ENCODE measurements around the gene MIPOL1.
"Not testable (repeated sequence)": the region's sequence is repeated elsewhere in the genome, so short reads cannot be mapped to it uniquely, and the experiment has no call there.

The MIPOL1 gene

GRCh38 chr14:37221073-37221472 is 23.3 kb downstream of the MIPOL1 start:
- H3K27ac ChIP-seq (ENCODE audit: low read depth, low read length), result no peak overlapping the region
- no peak for TF ChIP-seq EZH2phosphoT487 (conservative IDR thresholded peaks at IDR 0.05; ENCODE audit: low read length)
- no peak for TF ChIP-seq CTCF (IDR thresholded peaks at IDR 0.05; ENCODE audit: insufficient read depth, low read length, poor library complexity, severe bottlenecking)
- H3K36me3 ChIP-seq (ENCODE audit: low read length), result no peaks in the 10 kb centered on the region
- no peaks in the 10 kb centered on the region for H3F3A ChIP-seq (ENCODE audit: insufficient read depth)
- H3K27me3 ChIP-seq (ENCODE audit: low read length), result no peaks in the 10 kb centered on the region
- no peaks in the 10 kb centered on the region for H4K20me1 ChIP-seq (ENCODE audit: low read depth, low read length)
- no peak overlapping the region for H3K9ac ChIP-seq (ENCODE audit: low read length)
- no peaks in the 10 kb centered on the region for H3K9me2 ChIP-seq (replicated peaks; ENCODE audit: insufficient read depth, low read length)
- no peak overlapping the region for H2AFZ ChIP-seq (ENCODE audit: low read depth, low read length, severe bottlenecking)
- H3K4me2 ChIP-seq (ENCODE audit: low read depth, low read length, poor library complexity, severe bottlenecking), result no peak overlapping the region
- no peaks in the 10 kb centered on the region for H3K79me2 ChIP-seq (ENCODE audit: insufficient read depth, low read length)
- H3K9me3 ChIP-seq (ENCODE audit: insufficient read depth, low read length), result no peaks in the 10 kb centered on the region
- H3K4me3 ChIP-seq (ENCODE audit: insufficient read depth, low read length, poor library complexity, severe bottlenecking), result no peak overlapping the region

GRCh38 chr14:37223947-37224474 is 26.3 kb downstream of the MIPOL1 start:
- no peak overlapping the region for H3K9ac ChIP-seq (ENCODE audit: low read length)
- no peak overlapping the region for H2AFZ ChIP-seq (ENCODE audit: low read depth, low read length, severe bottlenecking)
- H3K4me3 ChIP-seq (ENCODE audit: insufficient read depth, low read length, poor library complexity, severe bottlenecking), result no peak overlapping the region
- H3F3A ChIP-seq (ENCODE audit: insufficient read depth), result no peaks in the 10 kb centered on the region
- H3K27me3 ChIP-seq (ENCODE audit: low read length), result no peaks in the 10 kb centered on the region
- TF ChIP-seq EZH2phosphoT487 (conservative IDR thresholded peaks at IDR 0.05; ENCODE audit: low read length) (no peak), CTCF (IDR thresholded peaks at IDR 0.05; ENCODE audit: insufficient read depth, low read length, poor library complexity, severe bottlenecking) (no peak)
- H4K20me1 ChIP-seq (ENCODE audit: low read depth, low read length), result no peaks in the 10 kb centered on the region
- no peaks in the 10 kb centered on the region for H3K79me2 ChIP-seq (ENCODE audit: insufficient read depth, low read length)
- no peak overlapping the region for H3K27ac ChIP-seq (ENCODE audit: low read depth, low read length)
- no peaks in the 10 kb centered on the region for H3K36me3 ChIP-seq (ENCODE audit: low read length)
- H3K4me2 ChIP-seq (ENCODE audit: low read depth, low read length, poor library complexity, severe bottlenecking), result no peak overlapping the region
- H3K9me2 ChIP-seq (replicated peaks; ENCODE audit: insufficient read depth, low read length), result no peaks in the 10 kb centered on the region
- H3K9me3 ChIP-seq (ENCODE audit: insufficient read depth, low read length), result no peaks in the 10 kb centered on the region

- not testable (repeated sequence) for H3K9ac ChIP-seq (ENCODE audit: low read length); H3K4me2 ChIP-seq (ENCODE audit: low read depth, low read length, poor library complexity, severe bottlenecking); H3K36me3 ChIP-seq (ENCODE audit: low read length); H3K4me3 ChIP-seq (ENCODE audit: insufficient read depth, low read length, poor library complexity, severe bottlenecking); H2AFZ ChIP-seq (ENCODE audit: low read depth, low read length, severe bottlenecking); H3F3A ChIP-seq (ENCODE audit: insufficient read depth); H3K9me2 ChIP-seq (replicated peaks; ENCODE audit: insufficient read depth, low read length); H3K79me2 ChIP-seq (ENCODE audit: insufficient read depth, low read length); H3K9me3 ChIP-seq (ENCODE audit: insufficient read depth, low read length); H3K27ac ChIP-seq (ENCODE audit: low read depth, low read length); H3K27me3 ChIP-seq (ENCODE audit: low read length); H4K20me1 ChIP-seq (ENCODE audit: low read depth, low read length)
Observed at GRCh38 chr14:37225668-37226067, 27.9 kb downstream of the MIPOL1 start.

- no peak overlapping the region for H3K4me3 ChIP-seq (ENCODE audit: insufficient read depth, low read length, poor library complexity, severe bottlenecking)
Observed at GRCh38 chr14:37230551-37231194, 32.9 kb downstream of the MIPOL1 start.

More at GRCh38 chr14:37230551-37231194, 32.9 kb downstream of the MIPOL1 start:
- Histone ChIP-seq H3K9ac (ENCODE audit: low read length) (no peak overlapping the region), H3K79me2 (ENCODE audit: insufficient read depth, low read length) (no peaks in the 10 kb centered on the region), H3K9me2 (replicated peaks; ENCODE audit: insufficient read depth, low read length) (no peaks in the 10 kb centered on the region), H3K9me3 (ENCODE audit: insufficient read depth, low read length) (no peaks in the 10 kb centered on the region), H4K20me1 (ENCODE audit: low read depth, low read length) (no peaks in the 10 kb centered on the region), H3K36me3 (ENCODE audit: low read length) (no peaks in the 10 kb centered on the region), H2AFZ (ENCODE audit: low read depth, low read length, severe bottlenecking) (no peak overlapping the region), H3K4me2 (ENCODE audit: low read depth, low read length, poor library complexity, severe bottlenecking) (no peak overlapping the region), H3K27me3 (ENCODE audit: low read length) (no peaks in the 10 kb centered on the region), H3F3A (ENCODE audit: insufficient read depth) (no peaks in the 10 kb centered on the region), H3K27ac (ENCODE audit: low read depth, low read length) (no peak overlapping the region)
- TF ChIP-seq EZH2phosphoT487 (conservative IDR thresholded peaks at IDR 0.05; ENCODE audit: low read length), result no peak
- peak; percentile 77 for TF ChIP-seq CTCF (IDR thresholded peaks at IDR 0.05; ENCODE audit: insufficient read depth, low read length, poor library complexity, severe bottlenecking)

Measured in SU-DHL-6 (cell line).